ENCODE results near the gene MYO3B.

The MYO3B gene

GRCh38 chr2:170276056-170276455 is 98.1 kb downstream of the MYO3B start:
- TF ChIP-seq RAD21 (IDR thresholded peaks at IDR 0.05; ENCODE audit: low read depth) (no peak), YY1 (IDR thresholded peaks at IDR 0.05; ENCODE audit: low read depth) (no peak), CEBPB (IDR thresholded peaks at IDR 0.05) (no peak)

- TF ChIP-seq CREB1 (IDR thresholded peaks at IDR 0.05; ENCODE audit: low read depth), result no peak
- no peak for TF ChIP-seq MAX (IDR thresholded peaks at IDR 0.05)
- TF ChIP-seq TEAD4 (IDR thresholded peaks at IDR 0.05), result no peak
- no peak for TF ChIP-seq EP300 (IDR thresholded peaks at IDR 0.05; ENCODE audit: borderline replicate concordance)
- no peak for TF ChIP-seq CEBPB (IDR thresholded peaks at IDR 0.05)
- no peak for TF ChIP-seq EGR1 (IDR thresholded peaks at IDR 0.05)
- no peak for TF ChIP-seq USF1 (IDR thresholded peaks at IDR 0.05)
- TF ChIP-seq NFIC (IDR thresholded peaks at IDR 0.05), result no peak
- TF ChIP-seq ZBTB7A (IDR thresholded peaks at IDR 0.05; ENCODE audit: low read depth), result no peak
- TF ChIP-seq TAF1 (IDR thresholded peaks at IDR 0.05; ENCODE audit: low read depth), result no peak
- no peak for TF ChIP-seq YY1 (IDR thresholded peaks at IDR 0.05; ENCODE audit: low read depth)
- TF ChIP-seq RAD21 (IDR thresholded peaks at IDR 0.05; ENCODE audit: low read depth), result no peak
- no peak for TF ChIP-seq TCF12 (IDR thresholded peaks at IDR 0.05; ENCODE audit: low read depth)
- no peak for TF ChIP-seq REST (IDR thresholded peaks at IDR 0.05; ENCODE audit: low read depth)
- no peak for TF ChIP-seq FOXM1 (IDR thresholded peaks at IDR 0.05; ENCODE audit: borderline replicate concordance, low read depth)
These were observed 99.1 kb downstream of the MYO3B start for GRCh38 chr2:170276925-170277629.

DNA sequence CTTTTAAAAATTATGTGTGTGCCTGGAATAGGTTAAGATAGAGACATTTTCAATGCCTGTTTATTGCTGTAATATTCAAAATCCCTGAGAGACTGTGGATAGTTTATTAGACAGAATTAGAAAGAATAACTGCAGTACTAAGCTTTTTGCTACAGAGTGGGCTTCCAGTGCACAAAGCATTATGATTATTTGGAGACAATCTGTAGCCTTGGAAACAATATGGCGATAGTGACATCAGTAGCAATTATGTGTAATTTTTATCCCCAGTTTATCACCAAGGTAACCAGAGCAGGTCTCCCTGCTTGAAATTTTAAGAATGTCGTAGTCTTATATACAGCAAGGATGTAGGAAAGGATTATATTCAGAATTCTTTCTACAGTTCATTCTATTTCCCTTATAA is 100.0 kb downstream of the MYO3B start:
- no peak for TF ChIP-seq ZBTB7A (IDR thresholded peaks at IDR 0.05; ENCODE audit: low read depth)
- TF ChIP-seq TCF12 (IDR thresholded peaks at IDR 0.05; ENCODE audit: low read depth), result no peak
- no peak for TF ChIP-seq EGR1 (IDR thresholded peaks at IDR 0.05)
- no peak for TF ChIP-seq YY1 (IDR thresholded peaks at IDR 0.05; ENCODE audit: low read depth)
- no peak for TF ChIP-seq CEBPB (IDR thresholded peaks at IDR 0.05)
- TF ChIP-seq RAD21 (IDR thresholded peaks at IDR 0.05; ENCODE audit: low read depth), result no peak
- no peak for TF ChIP-seq FOXM1 (IDR thresholded peaks at IDR 0.05; ENCODE audit: borderline replicate concordance, low read depth)
- TF ChIP-seq EP300 (IDR thresholded peaks at IDR 0.05; ENCODE audit: borderline replicate concordance), result no peak
- TF ChIP-seq USF1 (IDR thresholded peaks at IDR 0.05), result no peak
- TF ChIP-seq MAX (IDR thresholded peaks at IDR 0.05), result no peak

DNA sequence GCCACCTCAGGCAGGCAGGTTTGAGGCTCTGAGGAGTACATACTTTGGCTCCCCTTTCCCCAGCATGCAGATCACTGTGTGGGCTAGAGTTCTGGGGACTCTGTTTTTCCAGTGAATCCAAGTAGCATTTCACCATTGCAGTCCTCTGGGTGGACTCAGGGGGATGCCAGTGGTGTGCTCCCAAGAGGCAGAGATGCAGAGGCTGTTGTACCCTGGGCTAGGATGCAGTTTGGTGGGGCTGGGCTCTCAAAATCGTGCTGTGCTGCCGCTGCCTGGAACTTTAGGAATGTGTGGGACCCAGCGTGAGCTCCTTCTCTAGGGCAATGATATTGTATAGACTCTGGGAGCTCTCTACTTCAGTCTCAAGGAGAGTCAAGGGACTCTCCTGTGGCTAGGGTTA is 104.9 kb downstream of the MYO3B start:
- no peak for TF ChIP-seq MAX (IDR thresholded peaks at IDR 0.05)
- no peak for TF ChIP-seq CEBPB (IDR thresholded peaks at IDR 0.05)
- no peak for TF ChIP-seq TAF1 (IDR thresholded peaks at IDR 0.05; ENCODE audit: low read depth)
- no peak for TF ChIP-seq TEAD4 (IDR thresholded peaks at IDR 0.05)
- no peak for TF ChIP-seq REST (IDR thresholded peaks at IDR 0.05; ENCODE audit: low read depth)
- TF ChIP-seq YY1 (IDR thresholded peaks at IDR 0.05; ENCODE audit: low read depth), result no peak
- TF ChIP-seq NFIC (IDR thresholded peaks at IDR 0.05), result no peak
- TF ChIP-seq EGR1 (IDR thresholded peaks at IDR 0.05), result no peak
- TF ChIP-seq FOXM1 (IDR thresholded peaks at IDR 0.05; ENCODE audit: borderline replicate concordance, low read depth), result no peak
- no peak for TF ChIP-seq USF1 (IDR thresholded peaks at IDR 0.05)
- TF ChIP-seq ZBTB7A (IDR thresholded peaks at IDR 0.05; ENCODE audit: low read depth), result no peak
- no peak for TF ChIP-seq TCF12 (IDR thresholded peaks at IDR 0.05; ENCODE audit: low read depth)
- no peak for TF ChIP-seq EP300 (IDR thresholded peaks at IDR 0.05; ENCODE audit: borderline replicate concordance)
- TF ChIP-seq CREB1 (IDR thresholded peaks at IDR 0.05; ENCODE audit: low read depth), result no peak
- no peak for TF ChIP-seq RAD21 (IDR thresholded peaks at IDR 0.05; ENCODE audit: low read depth)

DNA sequence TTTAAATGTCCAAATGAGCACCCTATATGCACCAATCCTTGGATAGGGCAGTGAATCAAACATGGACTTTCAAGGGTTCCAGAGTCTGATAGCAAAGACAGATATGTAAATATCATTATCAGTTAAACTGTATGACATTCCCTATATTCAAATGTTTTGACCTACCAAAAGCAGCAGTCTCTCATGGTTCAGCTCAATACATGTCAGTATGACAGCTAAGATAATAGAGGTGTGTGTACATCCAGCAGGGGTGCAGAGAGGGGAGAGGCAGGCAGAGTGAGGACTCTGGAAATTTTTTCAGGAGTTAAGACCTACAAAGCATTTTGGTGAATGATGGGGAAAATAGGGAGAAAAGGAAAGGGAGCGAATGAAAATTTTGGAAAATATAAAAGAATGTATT is 106.3 kb downstream of the MYO3B start:
- TF ChIP-seq TAF1 (IDR thresholded peaks at IDR 0.05; ENCODE audit: low read depth) (no peak), CREB1 (IDR thresholded peaks at IDR 0.05; ENCODE audit: low read depth) (no peak), CEBPB (IDR thresholded peaks at IDR 0.05) (no peak), TEAD4 (IDR thresholded peaks at IDR 0.05) (no peak), USF1 (IDR thresholded peaks at IDR 0.05) (no peak), EP300 (IDR thresholded peaks at IDR 0.05; ENCODE audit: borderline replicate concordance) (no peak), RAD21 (IDR thresholded peaks at IDR 0.05; ENCODE audit: low read depth) (no peak), NFIC (IDR thresholded peaks at IDR 0.05) (no peak), TCF12 (IDR thresholded peaks at IDR 0.05; ENCODE audit: low read depth) (no peak), MAX (IDR thresholded peaks at IDR 0.05) (no peak), ZBTB7A (IDR thresholded peaks at IDR 0.05; ENCODE audit: low read depth) (no peak), EGR1 (IDR thresholded peaks at IDR 0.05) (no peak), YY1 (IDR thresholded peaks at IDR 0.05; ENCODE audit: low read depth) (no peak), REST (IDR thresholded peaks at IDR 0.05; ENCODE audit: low read depth) (no peak), FOXM1 (IDR thresholded peaks at IDR 0.05; ENCODE audit: borderline replicate concordance, low read depth) (no peak)
